IMR-90 (cell line): ENCODE measurements around the gene NEK2. TPM values are rescaled to one million over a fixed set of nuclear protein-coding genes. Genes with fewer than 3 reads are reported as not detected.
A peak's percentile ranks its signal among the peaks of the same experiment; 100 is the strongest.

Experiments used
- ATAC-seq: fragments of 200-7000 bp; cut with Tn5 transposase; 2 replicates; pipeline ENCODE4 v1.9.1; 2020; ENCODE audit warnings: low read depth, mild to moderate bottlenecking, moderate library complexity
- BruUV-seq: library from RNA; stranded (reverse); fragments of 400-500 nt; replicated peaks from 2 replicates; lab custom pipeline; 2021; lab: Mats Ljungman, UMichigan
- CTCF ChIA-PET: fragments of 300-600 bp; formaldehyde crosslinking; extraction: SDS; loops from one replicate; lab custom pipeline; 2021; ENCODE audit warnings: antibody characterized with exemption; lab: Yijun Ruan, JAX
- POLR2A ChIA-PET: fragments of 300-600 bp; sonication (Branson Sonifier 250); formaldehyde crosslinking; loops from one replicate; lab custom pipeline; 2022; ENCODE audit warnings: antibody characterized with exemption; ENCODE audit not compliant: unreplicated experiment; lab: Charles Lee
- DNase-seq: peaks from one replicate; pipeline ENCODE4 v3.0.0; 2013
- H2AFZ ChIP-seq: replicated peaks from 2 replicates; pipeline ENCODE3; 2013; ENCODE audit warnings: low read length, mild to moderate bottlenecking; ENCODE audit not compliant: poor library complexity
- H2AK5ac ChIP-seq: 2 replicates; pipeline ENCODE4 v1.6.1; 2013; ENCODE audit warnings: low read depth, low read length, inconsistent platforms
- H2AK9ac ChIP-seq: replicated peaks from 2 replicates; pipeline ENCODE3; 2013; ENCODE audit warnings: mild to moderate bottlenecking, low read depth, low read length, moderate library complexity; ENCODE audit not compliant: poor library complexity
- H2BK120ac ChIP-seq: 2 replicates; pipeline ENCODE4 v1.6.1; 2013; ENCODE audit warnings: low read depth, low read length, inconsistent platforms
- H2BK15ac ChIP-seq: 3 replicates; pipeline ENCODE4 v1.6.1; 2013; ENCODE audit warnings: low read depth, low read length, inconsistent platforms
- H2BK20ac ChIP-seq: 2 replicates; pipeline ENCODE4 v1.6.1; 2013; ENCODE audit warnings: low read depth, mild to moderate bottlenecking, inconsistent platforms, low read length, moderate library complexity
- H2BK5ac ChIP-seq: 2 replicates; pipeline ENCODE4 v1.6.1; 2013; ENCODE audit warnings: mild to moderate bottlenecking, low read depth, low read length, inconsistent platforms; ENCODE audit not compliant: poor library complexity, severe bottlenecking
- H3K14ac ChIP-seq: replicated peaks from 2 replicates; pipeline ENCODE4 v1.6.1; 2013; ENCODE audit warnings: low read depth, low read length, inconsistent platforms
- H3K18ac ChIP-seq: 2 replicates; pipeline ENCODE4 v1.6.1; 2013; ENCODE audit warnings: low read depth, low read length, control low read depth
- H3K23ac ChIP-seq: 2 replicates; pipeline ENCODE4 v1.6.1; 2013; ENCODE audit warnings: low read depth, low read length, inconsistent platforms
- H3K27ac ChIP-seq: 2 replicates; pipeline ENCODE4 v1.5.1; 2013; ENCODE audit warnings: mild to moderate bottlenecking, control low read depth, low read length; ENCODE audit not compliant: insufficient read depth
- H3K27me3 ChIP-seq: 2 replicates; pipeline ENCODE4 v1.6.1; 2013; ENCODE audit warnings: low read length; ENCODE audit not compliant: control insufficient read depth, insufficient read depth
- H3K36me3 ChIP-seq: 2 replicates; pipeline ENCODE4 v1.6.1; 2013; ENCODE audit warnings: low read length, mixed read lengths; ENCODE audit not compliant: control insufficient read depth, insufficient read depth
- H3K4ac ChIP-seq: 2 replicates; pipeline ENCODE4 v1.6.1; 2013; ENCODE audit warnings: low read depth, low read length, inconsistent platforms
- H3K4me1 ChIP-seq: 2 replicates; pipeline ENCODE4 v1.6.1; 2013; ENCODE audit warnings: low read length, mixed read lengths; ENCODE audit not compliant: control insufficient read depth, insufficient read depth
- H3K4me2 ChIP-seq: 2 replicates; pipeline ENCODE4 v1.6.1; 2013; ENCODE audit warnings: low read depth, mild to moderate bottlenecking, control low read depth, low read length, moderate library complexity
- H3K4me3 ChIP-seq: 2 replicates; pipeline ENCODE4 v1.5.1; 2013; ENCODE audit warnings: low read depth, mild to moderate bottlenecking, control low read depth, low read length, moderate library complexity; ENCODE audit not compliant: insufficient read depth
- H3K56ac ChIP-seq: 2 replicates; pipeline ENCODE4 v1.6.1; 2013; ENCODE audit warnings: low read length, inconsistent platforms; ENCODE audit not compliant: insufficient read depth; ENCODE audit errors: extremely low read depth
- H3K79me1 ChIP-seq, 2 experiments: 2 replicates each; pipeline ENCODE4 v1.6.1; 2013; ENCODE audit warnings: low read length in 2 of 2, inconsistent platforms in 1 of 2, low read depth in 1 of 2
- H3K9ac ChIP-seq: 2 replicates; pipeline ENCODE4 v1.6.1; 2013; ENCODE audit warnings: low read depth, low read length, control low read depth
- H3K9me1 ChIP-seq: 2 replicates; pipeline ENCODE4 v1.6.1; 2013; ENCODE audit warnings: low read length, inconsistent platforms; ENCODE audit not compliant: insufficient read depth
- H3K9me3 ChIP-seq: 2 replicates; pipeline ENCODE4 v1.6.1; 2013; ENCODE audit warnings: low read length; ENCODE audit not compliant: control insufficient read depth, insufficient read depth
- H4K20me1 ChIP-seq: 2 replicates; pipeline ENCODE4 v1.6.1; 2013; ENCODE audit warnings: low read length, inconsistent platforms; ENCODE audit not compliant: insufficient read depth
- H4K5ac ChIP-seq: 2 replicates; pipeline ENCODE4 v1.6.1; 2013; ENCODE audit warnings: mild to moderate bottlenecking, low read depth, low read length, control low read depth
- H4K8ac ChIP-seq, 2 experiments: 2 replicates each; pipeline ENCODE4 v1.6.1; 2013; ENCODE audit warnings: low read depth in 2 of 2, low read length in 2 of 2, control low read depth in 1 of 2, inconsistent platforms in 1 of 2
- H4K91ac ChIP-seq: 2 replicates; pipeline ENCODE4 v1.6.1; 2013; ENCODE audit warnings: low read depth, low read length, inconsistent platforms; ENCODE audit not compliant: insufficient read depth
- CEBPB ChIP-seq: IDR thresholded peaks from 2 replicates; pipeline ENCODE4 v1.6.1; 2012; ENCODE audit warnings: low read depth, low read length, improper control_type of control experiment
- FOS ChIP-seq: fragments of 150-350 bp; IDR thresholded peaks from 2 replicates; pipeline ENCODE4 v1.6.1; 2016; ENCODE audit warnings: low read depth, low read length
- MAZ ChIP-seq: IDR thresholded peaks from 2 replicates; pipeline ENCODE4 v1.6.1; 2012; ENCODE audit warnings: low read depth, mild to moderate bottlenecking, low read length, improper control_type of control experiment, moderate library complexity, borderline replicate concordance
- NFE2L2 ChIP-seq: fragments of 150-350 bp; IDR thresholded peaks from 2 replicates; pipeline ENCODE4 v1.6.1; 2016; ENCODE audit warnings: low read depth, mild to moderate bottlenecking, low read length
- RCOR1 ChIP-seq: IDR thresholded peaks from 2 replicates; pipeline ENCODE4 v1.6.1; 2012; ENCODE audit warnings: mild to moderate bottlenecking, low read length, improper control_type of control experiment; ENCODE audit not compliant: insufficient replicate concordance
- SMC3 ChIP-seq: fragments of 150-350 bp; IDR thresholded peaks from 2 replicates; pipeline ENCODE4 v1.6.1; 2016; ENCODE audit warnings: low read depth, mild to moderate bottlenecking, antibody characterized with exemption, low read length, moderate library complexity
- USF2 ChIP-seq: fragments of 150-350 bp; IDR thresholded peaks from 2 replicates; pipeline ENCODE4 v1.6.1; 2017; ENCODE audit warnings: mild to moderate bottlenecking, antibody characterized with exemption, low read length, low read depth
- WGBS, 2 experiments: methylation state at CpG; one replicate each; pipeline versions ENCODE4 v1.1.5 to v1.1.7; 2013; ENCODE audit warnings: missing lambda C conversion rate in 2 of 2; ENCODE audit not compliant: insufficient read length in 1 of 2; ENCODE audit errors: extremely low coverage in 2 of 2; 5-methylcytosine and 5-hydroxymethylcytosine counted together
- dilution Hi-C: fragments of 300-500 bp; cut with HindIII; formaldehyde crosslinking; loops from one replicate; pipeline ENCODE4 v1.14.3; 2018; ENCODE audit warnings: low sequenced_read_pairs; ENCODE audit not compliant: unreplicated experiment
- in situ Hi-C: fragments of 300-500 bp; cut with MboI; formaldehyde crosslinking; loops from 3 replicates; pipeline ENCODE4 v1.14.3; 2019; ENCODE audit warnings: low sequenced_read_pairs, inconsistent platforms, mixed read lengths
- intact Hi-C: fragments of 100-400 bp; cut with micrococcal nuclease; formaldehyde crosslinking; loops from 2 replicates; pipeline ENCODE4 v1.10.0; 2022
- polyA plus RNA-seq, 3 experiments: library from polyadenylated mRNA; depleted of rRNA; stranded (reverse); fragments of >200 nt; gene quantifications; 2 replicates each; pipeline ENCODE4 v1.2.3, GENCODE V29; 2012; ENCODE audit warnings: low replicate concordance in 1 of 3
- total RNA-seq: library from RNA; depleted of rRNA; stranded (reverse); fragments of >200 nt; gene quantifications from 2 replicates; pipeline ENCODE4 v1.2.3, GENCODE V29; 2012
- TF ChIP-seq, protein P1 (sequence below): fragments of 150-350 bp; IDR thresholded peaks from 2 replicates; pipeline ENCODE4 v1.6.1; 2016; ENCODE audit warnings: low read depth, mild to moderate bottlenecking, low read length, moderate library complexity, borderline replicate concordance

Gene NEK2
- total and polyA plus RNA-seq, 2 of the 4 experiments (the other 2 are of a cell fraction): 9.9 to 26.0 TPM

DNA sequence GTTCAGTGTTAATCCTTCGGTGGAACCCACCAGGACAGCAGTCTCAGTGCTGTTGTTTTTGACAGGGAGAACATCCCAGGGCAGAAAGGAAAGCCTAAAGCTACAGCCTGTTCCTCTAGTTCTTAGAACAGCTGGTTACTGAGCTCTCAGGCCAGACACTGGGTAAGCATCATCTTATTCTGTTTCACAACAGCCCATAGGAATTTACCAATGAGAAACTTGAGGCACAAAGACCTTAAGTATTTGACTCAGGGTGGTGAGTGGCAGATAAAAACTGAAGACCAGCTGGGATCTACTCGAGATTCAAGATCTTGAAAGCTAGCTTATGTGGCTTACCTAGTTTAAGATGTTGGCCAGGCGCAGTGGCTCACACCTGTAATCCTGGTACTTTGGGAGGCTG is 9.4 kb upstream of the NEK2 start:
- no peak overlapping the region for H4K8ac ChIP-seq
- H3K18ac ChIP-seq: no peak overlapping the region
- intact Hi-C loops (loop anchor here (5.0 kb wide), 2 partner anchors 608 to 773 kb away; no protein-coding TSS in a partner anchor), dilution Hi-C loops (no loop called here), in situ Hi-C loops (loop anchor here (10.0 to 25.0 kb wide), 3 partner anchors 350 to 770 kb away; partner anchors contain the start of genes DTL and INTS7)
- H3K9ac ChIP-seq: no peak overlapping the region
- H2BK15ac ChIP-seq: no peak overlapping the region
- ChIA-PET CTCF (interaction anchor here (0.9 to 1.0 kb wide), 3 partner anchors 13 to 772 kb away, joined by 3 read pairs; no protein-coding TSS in a partner anchor), POLR2A (interaction anchor here (0.5 kb wide), 1 partner anchor 13 kb away, joined by 3 read pairs; no protein-coding TSS in a partner anchor)
- H3K79me1 ChIP-seq: no peaks in the 10 kb centered on the region
- H2BK20ac ChIP-seq: no peak overlapping the region
- ATAC-seq (peak; percentile 33), DNase-seq (peak; percentile 41)
- no peak overlapping the region for H2AK9ac ChIP-seq
- no peak overlapping the region for H3K4ac ChIP-seq
- H2BK120ac ChIP-seq: no peak overlapping the region
- no peaks in the 10 kb centered on the region for H3K4me1 ChIP-seq
- no peak overlapping the region for H4K91ac ChIP-seq
- H2BK5ac ChIP-seq: no peak overlapping the region
- H3K14ac ChIP-seq: no peak overlapping the region
- no peaks in the 10 kb centered on the region for H4K20me1 ChIP-seq
- H3K36me3 ChIP-seq: no peaks in the 10 kb centered on the region
- H3K9me3 ChIP-seq: no peaks in the 10 kb centered on the region
- no peak overlapping the region for H3K56ac ChIP-seq
- WGBS, 2 experiments: no CpG with 5 or more reads among the region's 3 CpGs
- H3K23ac ChIP-seq: no peak overlapping the region
- TF ChIP-seq MAZ (no peak), NFE2L2 (no peak), USF2 (no peak), CEBPB (peak; percentile 24; the same call in 1 of the 2 replicates), RCOR1 (no peak), SMC3 (no peak), FOS (no peak)
- TF ChIP-seq, protein P1, sequence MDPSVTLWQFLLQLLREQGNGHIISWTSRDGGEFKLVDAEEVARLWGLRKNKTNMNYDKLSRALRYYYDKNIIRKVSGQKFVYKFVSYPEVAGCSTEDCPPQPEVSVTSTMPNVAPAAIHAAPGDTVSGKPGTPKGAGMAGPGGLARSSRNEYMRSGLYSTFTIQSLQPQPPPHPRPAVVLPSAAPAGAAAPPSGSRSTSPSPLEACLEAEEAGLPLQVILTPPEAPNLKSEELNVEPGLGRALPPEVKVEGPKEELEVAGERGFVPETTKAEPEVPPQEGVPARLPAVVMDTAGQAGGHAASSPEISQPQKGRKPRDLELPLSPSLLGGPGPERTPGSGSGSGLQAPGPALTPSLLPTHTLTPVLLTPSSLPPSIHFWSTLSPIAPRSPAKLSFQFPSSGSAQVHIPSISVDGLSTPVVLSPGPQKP: no peak
- no peak overlapping the region for H3K4me3 ChIP-seq
- H3K27ac ChIP-seq: no peak overlapping the region
- no peak overlapping the region for H2AK5ac ChIP-seq
- H3K27me3 ChIP-seq: peaks cover 8% of the 10 kb centered on the region
- no peak overlapping the region for H3K4me2 ChIP-seq
- H4K5ac ChIP-seq: no peak overlapping the region
- no peaks in the 10 kb centered on the region for H3K9me1 ChIP-seq
- BruUV-seq: no TSS peak
- no peak overlapping the region for H2AFZ ChIP-seq
